Measurements from ENCODE around the gene KANSL1.
"Not testable (repeated sequence)": the region's sequence is repeated elsewhere in the genome, so short reads cannot be mapped to it uniquely, and the experiment has no call there.

KANSL1 gene

DNA sequence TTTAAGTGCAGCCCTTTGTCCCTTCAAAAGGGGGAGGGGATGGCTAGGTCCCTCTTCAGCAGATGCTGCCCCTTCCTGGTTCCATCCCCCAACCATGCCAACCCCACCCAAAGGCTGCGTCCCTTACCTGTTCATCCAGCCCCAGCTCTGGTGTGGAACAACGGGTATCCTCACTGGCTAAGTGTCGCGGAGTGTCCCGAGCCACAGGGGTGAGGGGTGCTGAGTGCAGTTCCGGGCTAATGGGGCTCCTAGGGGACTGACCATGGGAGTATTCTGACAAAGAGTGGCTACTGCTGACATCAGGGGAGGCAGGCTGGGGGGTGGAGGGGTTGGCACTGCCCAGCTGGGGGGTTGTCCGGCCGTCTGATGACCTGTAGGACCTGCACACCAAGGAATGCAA is 161.3 kb downstream of the KANSL1 start:
- no peak for DNase-seq

DNA sequence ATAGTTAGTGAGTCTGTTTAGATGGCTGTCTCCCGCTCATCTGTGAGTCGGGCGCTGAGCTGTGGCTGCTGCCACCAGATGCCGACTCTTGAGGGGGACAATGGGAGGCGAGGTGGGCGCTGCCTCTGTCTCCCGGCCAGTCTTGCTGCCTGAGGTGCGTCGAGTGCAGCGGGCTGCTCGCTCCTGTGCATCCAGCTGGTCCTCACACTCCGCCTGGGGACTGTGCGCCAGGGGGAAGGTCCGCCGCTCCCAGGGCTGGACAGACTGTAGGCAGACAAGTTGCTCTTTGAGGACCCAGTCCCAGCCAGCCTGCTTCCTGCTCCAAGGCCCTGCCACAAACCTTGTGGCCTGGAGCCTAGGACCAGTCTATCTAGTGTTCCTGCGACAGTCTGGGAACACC is 161.8 kb downstream of the KANSL1 start:
- DNase-seq, result no peak

DNA sequence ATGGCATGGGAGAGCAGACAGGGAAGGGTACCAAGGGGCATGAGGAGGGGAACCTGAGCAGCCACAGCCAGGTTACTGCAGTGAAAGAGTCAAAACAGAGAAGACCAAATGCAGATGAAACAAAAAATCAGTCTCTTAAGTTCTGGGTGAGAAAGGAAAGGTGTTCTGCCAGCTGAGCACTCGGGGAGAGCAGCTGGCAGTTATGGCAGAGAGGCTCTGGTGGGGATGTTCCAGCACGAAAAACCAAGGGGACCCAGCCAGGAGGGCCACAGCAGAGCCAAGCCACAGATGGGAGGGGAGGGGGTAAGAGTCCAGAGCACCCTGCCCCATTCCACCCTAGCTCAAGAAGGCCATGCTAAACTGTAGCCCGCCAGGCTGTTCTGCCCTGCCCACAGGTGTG is 162.5 kb downstream of the KANSL1 start:
- no peak for DNase-seq

DNA sequence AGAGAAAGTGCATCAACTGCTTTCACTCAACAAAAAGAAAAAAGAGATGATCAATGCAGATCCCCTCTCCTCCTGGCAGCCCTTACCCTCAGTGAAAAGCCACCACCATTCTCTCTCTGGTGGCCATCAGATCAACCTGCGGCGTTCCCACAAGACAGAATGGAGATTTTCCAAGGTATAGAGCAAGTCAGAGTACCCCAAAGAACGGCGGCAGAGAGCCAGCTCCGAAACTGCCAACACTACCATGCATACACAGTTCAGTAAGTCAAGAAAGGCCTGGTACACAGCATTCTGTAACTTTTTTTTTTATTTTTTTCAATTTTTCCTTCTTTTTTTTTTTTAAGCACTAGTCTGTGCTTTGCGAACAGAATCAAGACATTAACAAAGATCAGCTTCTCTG is 163.6 kb downstream of the KANSL1 start:
- DNase-seq, result no peak

DNA sequence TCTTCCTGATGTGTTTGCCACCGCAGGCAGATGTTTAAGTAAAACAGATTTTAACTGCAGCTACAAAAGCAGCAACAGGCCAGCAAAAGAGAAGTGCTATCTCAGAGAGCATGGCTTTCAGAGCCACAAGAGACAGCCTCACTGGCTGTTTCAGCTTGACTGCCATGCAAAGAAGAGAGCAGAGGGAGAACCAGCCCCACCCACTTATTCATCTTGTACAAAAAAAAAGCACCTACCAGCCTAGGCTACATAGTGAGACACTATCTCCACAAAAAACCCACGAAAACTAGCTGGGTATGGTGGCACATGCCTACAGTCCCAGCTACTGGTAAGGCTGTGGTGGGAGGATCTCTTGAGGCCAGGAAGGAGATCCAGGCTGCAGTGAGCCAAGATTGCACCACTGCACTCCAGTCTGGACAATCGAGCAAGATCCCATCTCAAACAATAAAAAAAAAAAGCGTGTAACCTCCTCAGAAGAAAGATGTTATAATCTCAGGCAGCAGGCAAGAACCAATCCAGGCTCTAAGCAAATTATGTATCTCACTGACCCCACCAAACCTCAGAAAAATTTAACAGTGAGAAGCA is 164.2 kb downstream of the KANSL1 start:
- DNase-seq, result peak; percentile 41

DNA sequence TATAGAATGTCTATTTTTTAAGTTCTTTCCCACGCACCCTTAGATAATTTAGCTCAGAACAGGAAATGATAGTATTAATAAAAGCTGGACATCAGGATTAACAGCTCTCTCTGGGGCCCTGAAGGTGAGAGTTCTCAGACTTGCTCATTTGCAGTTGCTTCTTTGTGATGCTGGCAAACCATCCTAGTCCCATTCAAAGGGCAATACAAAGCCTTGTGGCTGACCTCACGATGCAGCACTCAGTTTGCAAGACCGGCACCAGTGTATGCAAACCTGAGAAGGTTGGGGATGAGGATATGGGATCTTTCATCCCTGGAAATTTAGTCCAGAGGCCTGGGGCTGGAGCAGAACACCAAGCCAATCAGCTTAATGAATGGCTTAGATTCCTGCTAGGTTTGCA is 164.9 kb downstream of the KANSL1 start:
- no peak for DNase-seq

DNA sequence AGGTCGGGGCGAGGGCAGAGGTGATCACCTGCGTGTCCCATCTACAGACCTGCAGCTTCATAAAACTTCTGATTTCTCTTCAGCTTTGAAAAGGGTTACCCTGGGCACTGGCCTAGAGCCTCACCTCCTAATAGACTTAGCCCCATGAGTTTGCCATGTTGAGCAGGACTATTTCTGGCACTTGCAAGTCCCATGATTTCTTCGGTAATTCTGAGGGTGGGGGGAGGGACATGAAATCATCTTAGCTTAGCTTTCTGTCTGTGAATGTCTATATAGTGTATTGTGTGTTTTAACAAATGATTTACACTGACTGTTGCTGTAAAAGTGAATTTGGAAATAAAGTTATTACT is 165.3 kb downstream of the KANSL1 start:
- no peak for DNase-seq

DNA sequence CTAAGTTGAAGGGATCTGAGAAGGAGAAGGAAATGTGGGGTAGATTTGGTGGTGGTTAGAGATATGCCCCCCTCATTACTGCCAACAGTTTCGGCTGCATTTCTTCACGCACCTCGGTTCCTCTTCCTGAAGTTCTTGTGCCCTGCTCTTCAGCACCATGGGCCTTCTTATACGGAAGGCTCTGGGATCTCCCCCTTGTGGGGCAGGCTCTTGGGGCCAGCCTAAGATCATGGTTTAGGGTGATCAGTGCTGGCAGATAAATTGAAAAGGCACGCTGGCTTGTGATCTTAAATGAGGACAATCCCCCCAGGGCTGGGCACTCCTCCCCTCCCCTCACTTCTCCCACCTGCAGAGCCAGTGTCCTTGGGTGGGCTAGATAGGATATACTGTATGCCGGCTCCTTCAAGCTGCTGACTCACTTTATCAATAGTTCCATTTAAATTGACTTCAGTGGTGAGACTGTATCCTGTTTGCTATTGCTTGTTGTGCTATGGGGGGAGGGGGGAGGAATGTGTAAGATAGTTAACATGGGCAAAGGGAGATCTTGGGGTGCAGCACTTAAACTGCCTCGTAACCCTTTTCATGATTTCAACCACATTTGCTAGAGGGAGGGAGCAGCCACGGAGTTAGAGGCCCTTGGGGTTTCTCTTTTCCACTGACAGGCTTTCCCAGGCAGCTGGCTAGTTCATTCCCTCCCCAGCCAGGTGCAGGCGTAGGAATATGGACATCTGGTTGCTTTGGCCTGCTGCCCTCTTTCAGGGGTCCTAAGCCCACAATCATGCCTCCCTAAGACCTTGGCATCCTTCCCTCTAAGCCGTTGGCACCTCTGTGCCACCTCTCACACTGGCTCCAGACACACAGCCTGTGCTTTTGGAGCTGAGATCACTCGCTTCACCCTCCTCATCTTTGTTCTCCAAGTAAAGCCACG is 165.9 kb downstream of the KANSL1 start:
- no peak for DNase-seq

DNA sequence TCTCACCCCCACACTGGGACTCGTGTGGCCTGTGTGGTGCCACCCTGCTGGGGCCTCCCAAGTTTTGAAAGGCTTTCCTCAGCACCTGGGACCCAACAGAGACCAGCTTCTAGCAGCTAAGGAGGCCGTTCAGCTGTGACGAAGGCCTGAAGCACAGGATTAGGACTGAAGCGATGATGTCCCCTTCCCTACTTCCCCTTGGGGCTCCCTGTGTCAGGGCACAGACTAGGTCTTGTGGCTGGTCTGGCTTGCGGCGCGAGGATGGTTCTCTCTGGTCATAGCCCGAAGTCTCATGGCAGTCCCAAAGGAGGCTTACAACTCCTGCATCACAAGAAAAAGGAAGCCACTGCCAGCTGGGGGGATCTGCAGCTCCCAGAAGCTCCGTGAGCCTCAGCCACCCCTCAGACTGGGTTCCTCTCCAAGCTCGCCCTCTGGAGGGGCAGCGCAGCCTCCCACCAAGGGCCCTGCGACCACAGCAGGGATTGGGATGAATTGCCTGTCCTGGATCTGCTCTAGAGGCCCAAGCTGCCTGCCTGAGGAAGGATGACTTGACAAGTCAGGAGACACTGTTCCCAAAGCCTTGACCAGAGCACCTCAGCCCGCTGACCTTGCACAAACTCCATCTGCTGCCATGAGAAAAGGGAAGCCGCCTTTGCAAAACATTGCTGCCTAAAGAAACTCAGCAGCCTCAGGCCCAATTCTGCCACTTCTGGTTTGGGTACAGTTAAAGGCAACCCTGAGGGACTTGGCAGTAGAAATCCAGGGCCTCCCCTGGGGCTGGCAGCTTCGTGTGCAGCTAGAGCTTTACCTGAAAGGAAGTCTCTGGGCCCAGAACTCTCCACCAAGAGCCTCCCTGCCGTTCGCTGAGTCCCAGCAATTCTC is 166.8 kb downstream of the KANSL1 start:
- no peak for DNase-seq

DNA sequence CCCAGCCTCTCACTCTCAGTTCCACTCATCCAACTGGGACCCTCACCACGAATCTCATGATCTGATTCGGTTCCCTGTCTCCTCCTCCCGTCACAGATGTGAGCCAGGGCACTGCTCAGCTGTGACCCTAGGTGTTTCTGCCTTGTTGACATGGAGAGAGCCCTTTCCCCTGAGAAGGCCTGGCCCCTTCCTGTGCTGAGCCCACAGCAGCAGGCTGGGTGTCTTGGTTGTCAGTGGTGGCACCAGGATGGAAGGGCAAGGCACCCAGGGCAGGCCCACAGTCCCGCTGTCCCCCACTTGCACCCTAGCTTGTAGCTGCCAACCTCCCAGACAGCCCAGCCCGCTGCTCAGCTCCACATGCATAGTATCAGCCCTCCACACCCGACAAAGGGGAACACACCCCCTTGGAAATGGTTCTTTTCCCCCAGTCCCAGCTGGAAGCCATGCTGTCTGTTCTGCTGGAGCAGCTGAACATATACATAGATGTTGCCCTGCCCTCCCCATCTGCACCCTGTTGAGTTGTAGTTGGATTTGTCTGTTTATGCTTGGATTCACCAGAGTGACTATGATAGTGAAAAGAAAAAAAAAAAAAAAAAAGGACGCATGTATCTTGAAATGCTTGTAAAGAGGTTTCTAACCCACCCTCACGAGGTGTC is 167.6 kb downstream of the KANSL1 start:
- no peak for DNase-seq

DNA sequence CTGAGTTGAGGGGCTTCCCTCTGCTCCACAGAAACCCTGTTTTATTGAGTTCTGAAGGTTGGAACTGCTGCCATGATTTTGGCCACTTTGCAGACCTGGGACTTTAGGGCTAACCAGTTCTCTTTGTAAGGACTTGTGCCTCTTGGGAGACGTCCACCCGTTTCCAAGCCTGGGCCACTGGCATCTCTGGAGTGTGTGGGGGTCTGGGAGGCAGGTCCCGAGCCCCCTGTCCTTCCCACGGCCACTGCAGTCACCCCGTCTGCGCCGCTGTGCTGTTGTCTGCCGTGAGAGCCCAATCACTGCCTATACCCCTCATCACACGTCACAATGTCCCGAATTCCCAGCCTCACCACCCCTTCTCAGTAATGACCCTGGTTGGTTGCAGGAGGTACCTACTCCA is 168.2 kb downstream of the KANSL1 start:
- DNase-seq, result no peak

DNA sequence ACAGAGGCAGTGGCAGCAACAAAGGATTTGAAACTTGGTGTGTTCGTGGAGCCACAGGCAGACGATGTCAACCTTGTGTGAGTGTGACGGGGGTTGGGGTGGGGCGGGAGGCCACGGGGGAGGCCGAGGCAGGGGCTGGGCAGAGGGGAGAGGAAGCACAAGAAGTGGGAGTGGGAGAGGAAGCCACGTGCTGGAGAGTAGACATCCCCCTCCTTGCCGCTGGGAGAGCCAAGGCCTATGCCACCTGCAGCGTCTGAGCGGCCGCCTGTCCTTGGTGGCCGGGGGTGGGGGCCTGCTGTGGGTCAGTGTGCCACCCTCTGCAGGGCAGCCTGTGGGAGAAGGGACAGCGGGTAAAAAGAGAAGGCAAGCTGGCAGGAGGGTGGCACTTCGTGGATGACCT is 168.6 kb downstream of the KANSL1 start:
- DNase-seq, result no peak

DNA sequence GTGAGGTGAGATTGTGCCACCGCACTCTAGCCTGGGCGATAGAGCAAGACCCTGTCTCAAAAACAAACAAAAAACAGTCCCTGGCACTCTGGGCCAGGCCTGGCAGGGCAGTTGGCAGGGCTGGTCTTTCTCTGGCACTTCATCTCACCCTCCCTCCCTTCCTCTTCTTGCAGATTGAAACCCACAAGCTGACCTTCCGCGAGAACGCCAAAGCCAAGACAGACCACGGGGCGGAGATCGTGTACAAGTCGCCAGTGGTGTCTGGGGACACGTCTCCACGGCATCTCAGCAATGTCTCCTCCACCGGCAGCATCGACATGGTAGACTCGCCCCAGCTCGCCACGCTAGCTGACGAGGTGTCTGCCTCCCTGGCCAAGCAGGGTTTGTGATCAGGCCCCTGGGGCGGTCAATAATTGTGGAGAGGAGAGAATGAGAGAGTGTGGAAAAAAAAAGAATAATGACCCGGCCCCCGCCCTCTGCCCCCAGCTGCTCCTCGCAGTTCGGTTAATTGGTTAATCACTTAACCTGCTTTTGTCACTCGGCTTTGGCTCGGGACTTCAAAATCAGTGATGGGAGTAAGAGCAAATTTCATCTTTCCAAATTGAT is 169.3 kb downstream of the KANSL1 start:
- DNase-seq, result no peak

DNA sequence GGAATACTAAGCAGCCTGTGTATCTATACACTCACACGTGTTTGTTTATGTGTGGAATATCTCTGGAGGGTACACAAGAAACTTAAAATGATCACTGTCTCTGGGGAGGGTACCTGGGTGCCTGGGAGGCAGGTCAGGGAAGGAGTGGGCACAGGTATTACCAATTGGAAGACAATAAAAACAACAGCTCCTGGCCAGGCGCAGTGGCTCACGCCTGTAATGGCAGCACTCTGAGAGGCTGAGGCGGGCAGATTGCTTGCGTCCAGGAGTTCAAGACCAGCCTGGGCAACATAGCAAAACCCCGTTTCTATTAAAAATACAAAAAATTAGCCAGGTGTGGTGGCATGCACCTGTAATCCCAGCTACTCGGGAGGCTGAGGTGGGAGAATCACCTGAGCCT is 169.9 kb downstream of the KANSL1 start:
- DNase-seq, result not testable (repeated sequence)

DNA sequence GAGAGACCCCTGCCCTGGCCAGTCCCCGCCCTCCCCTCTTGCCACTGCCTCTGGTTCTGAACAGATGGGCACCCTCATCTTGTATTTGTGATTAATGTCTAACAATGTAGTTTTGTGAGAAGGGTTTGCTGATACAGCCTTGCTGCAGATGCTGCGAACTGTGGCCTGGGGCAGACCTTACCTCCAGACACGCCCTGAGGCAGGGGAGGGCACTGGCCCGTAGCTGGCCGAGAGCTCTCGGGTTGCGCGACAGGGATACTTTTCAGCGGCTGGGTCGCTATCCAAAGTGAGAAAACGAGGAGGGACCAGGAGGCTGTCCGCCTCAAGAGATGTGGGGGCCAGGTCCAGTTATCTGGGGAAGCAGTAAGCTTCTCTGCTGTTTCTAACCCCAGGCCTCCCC is 172.2 kb downstream of the KANSL1 start:
- DNase-seq, result no peak

DNA sequence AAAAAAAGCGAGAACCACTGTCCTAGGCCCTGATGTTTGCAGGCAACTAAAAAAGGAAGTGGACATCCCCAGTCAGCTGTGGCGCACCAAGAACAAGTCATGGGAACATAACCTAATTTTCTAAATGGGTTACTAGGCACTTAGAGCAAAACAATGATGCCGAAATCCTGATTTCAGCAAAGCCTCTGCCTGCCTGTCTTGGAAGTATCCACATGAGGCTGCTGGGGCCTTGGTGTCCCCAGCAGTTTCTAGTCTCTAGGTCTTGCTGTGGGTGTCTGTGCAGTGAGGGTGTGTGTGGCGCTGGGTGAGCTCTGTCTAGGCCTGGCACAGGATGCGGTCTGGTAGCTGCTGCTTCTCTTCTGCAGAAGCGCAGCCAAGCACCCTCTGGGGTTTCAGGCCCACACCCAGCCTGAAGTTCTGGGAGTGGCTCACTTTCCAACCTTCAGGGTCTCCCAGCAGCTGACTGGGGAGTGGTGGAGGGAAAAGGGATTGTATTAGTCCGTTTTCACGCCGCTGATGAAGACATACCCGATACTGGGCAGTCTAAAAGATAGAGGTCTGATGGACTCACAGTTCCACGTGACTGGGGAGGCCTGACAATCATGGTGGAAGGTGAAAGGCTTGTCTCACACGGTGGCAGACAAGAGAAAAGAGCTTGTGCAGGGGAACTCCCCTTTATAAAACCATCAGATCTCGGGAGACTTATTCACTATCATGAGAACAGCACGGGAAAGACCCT is 173.0 kb downstream of the KANSL1 start:
- no peak for DNase-seq

DNA sequence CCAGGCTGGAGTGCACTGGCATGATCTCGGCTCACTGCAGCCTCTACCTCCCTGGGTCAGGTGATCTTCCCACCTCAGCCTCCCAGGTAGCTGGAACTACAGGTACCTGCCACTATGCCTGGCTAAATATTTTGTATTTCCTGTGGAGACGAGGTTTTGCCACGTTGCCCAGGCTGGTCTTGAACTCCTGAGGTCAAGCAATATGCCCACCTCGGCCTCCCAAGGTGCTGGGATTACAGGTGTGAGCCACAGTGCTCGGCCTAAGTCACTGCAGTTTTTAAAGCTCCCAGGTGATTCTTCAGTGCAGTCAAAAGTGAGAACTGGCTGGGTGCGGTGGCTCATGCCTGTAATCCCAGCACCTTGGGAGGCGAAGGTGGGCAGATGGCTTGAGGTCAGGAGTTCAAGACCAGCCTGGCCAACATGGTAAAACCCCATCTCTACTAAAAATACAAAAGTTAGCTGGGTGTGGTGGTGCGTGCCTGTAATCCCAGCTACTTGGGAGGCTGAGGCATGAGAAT is 173.8 kb downstream of the KANSL1 start:
- DNase-seq, result not testable (repeated sequence)

DNA sequence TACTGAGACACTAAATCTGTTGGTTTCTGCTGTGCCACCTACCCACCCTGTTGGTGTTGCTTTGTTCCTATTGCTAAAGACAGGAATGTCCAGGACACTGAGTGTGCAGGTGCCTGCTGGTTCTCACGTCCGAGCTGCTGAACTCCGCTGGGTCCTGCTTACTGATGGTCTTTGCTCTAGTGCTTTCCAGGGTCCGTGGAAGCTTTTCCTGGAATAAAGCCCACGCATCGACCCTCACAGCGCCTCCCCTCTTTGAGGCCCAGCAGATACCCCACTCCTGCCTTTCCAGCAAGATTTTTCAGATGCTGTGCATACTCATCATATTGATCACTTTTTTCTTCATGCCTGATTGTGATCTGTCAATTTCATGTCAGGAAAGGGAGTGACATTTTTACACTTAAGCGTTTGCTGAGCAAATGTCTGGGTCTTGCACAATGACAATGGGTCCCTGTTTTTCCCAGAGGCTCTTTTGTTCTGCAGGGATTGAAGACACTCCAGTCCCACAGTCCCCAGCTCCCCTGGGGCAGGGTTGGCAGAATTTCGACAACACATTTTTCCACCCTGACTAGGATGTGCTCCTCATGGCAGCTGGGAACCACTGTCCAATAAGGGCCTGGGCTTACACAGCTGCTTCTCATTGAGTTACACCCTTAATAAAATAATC is 179.6 kb downstream of the KANSL1 start:
- DNase-seq, result no peak

DNA sequence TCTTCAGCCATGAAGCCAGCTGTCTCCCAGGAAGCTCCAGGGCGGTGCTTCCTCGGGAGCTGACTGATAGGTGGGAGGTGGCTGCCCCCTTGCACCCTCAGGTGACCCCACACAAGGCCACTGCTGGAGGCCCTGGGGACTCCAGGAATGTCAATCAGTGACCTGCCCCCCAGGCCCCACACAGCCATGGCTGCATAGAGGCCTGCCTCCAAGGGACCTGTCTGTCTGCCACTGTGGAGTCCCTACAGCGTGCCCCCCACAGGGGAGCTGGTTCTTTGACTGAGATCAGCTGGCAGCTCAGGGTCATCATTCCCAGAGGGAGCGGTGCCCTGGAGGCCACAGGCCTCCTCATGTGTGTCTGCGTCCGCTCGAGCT is 180.1 kb downstream of the KANSL1 start:
- DNase-seq, result no peak

DNA sequence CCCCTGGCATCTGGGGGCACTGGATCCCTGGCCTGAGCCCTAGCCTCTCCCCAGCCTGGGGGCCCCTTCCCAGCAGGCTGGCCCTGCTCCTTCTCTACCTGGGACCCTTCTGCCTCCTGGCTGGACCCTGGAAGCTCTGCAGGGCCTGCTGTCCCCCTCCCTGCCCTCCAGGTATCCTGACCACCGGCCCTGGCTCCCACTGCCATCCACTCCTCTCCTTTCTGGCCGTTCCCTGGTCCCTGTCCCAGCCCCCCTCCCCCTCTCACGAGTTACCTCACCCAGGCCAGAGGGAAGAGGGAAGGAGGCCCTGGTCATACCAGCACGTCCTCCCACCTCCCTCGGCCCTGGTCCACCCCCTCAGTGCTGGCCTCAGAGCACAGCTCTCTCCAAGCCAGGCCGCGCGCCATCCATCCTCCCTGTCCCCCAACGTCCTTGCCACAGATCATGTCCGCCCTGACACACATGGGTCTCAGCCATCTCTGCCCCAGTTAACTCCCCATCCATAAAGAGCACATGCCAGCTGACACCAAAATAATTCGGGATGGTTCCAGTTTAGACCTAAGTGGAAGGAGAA is 180.6 kb downstream of the KANSL1 start:
- no peak for DNase-seq
